A549 (cell line): Measurements from ENCODE around the gene MANSC1. TPM values are rescaled to one million over a fixed set of nuclear protein-coding genes. Genes with fewer than 3 reads are reported as not detected.

Source experiments
- ATAC-seq, 2 experiments: fragments of 200-7000 bp in 1 of 2; fragments of >200 bp in 1 of 2; cut with Nextera tagmentation in 1 of 2; cut with Tn5 transposase in 1 of 2; 3 replicates each; pipeline versions ENCODE4 v1.8.0 to v1.9.1; 2018 to 2020; ENCODE audit warnings: mild to moderate bottlenecking in 1 of 2, moderate library complexity in 1 of 2
- CTCF ChIA-PET: fragments of 300-600 bp; sonication (Branson Sonifier 250); formaldehyde crosslinking; extraction: SDS; loops from one replicate; lab custom pipeline; 2021; ENCODE audit warnings: antibody characterized with exemption, inconsistent platforms; lab: Yijun Ruan, JAX
- POLR2A ChIA-PET: fragments of 350-600 bp; formaldehyde crosslinking; extraction: SDS; loops from one replicate; lab custom pipeline; 2021; ENCODE audit warnings: antibody characterized with exemption, inconsistent platforms; lab: Yijun Ruan, JAX
- DNase-seq, 2 experiments: peaks; one replicate each; pipeline versions ENCODE4 v3.0.0 to v3.0.0-alpha.2; 2011 to 2016; ENCODE audit warnings: low read depth in 1 of 2, low spot score in 1 of 2
- FAIRE-seq: peaks from 2 replicates; lab custom pipeline; 2011; peaks lifted over from hg19 to GRCh38; lab: Jason Lieb, UNC
- H3K27ac ChIP-seq, 2 experiments: fragments of >200 bp; sonication (Bioruptor Twin); formaldehyde crosslinking; 3 replicates each; pipeline ENCODE4 v1.5.1; 2016 to 2017
- H3K4me1 ChIP-seq: fragments of >200 bp; sonication (Bioruptor Twin); formaldehyde crosslinking; 3 replicates; pipeline ENCODE4 v1.6.1; 2016
- H3K4me2 ChIP-seq: fragments of >200 bp; sonication (Bioruptor Twin); formaldehyde crosslinking; 3 replicates; pipeline ENCODE4 v1.6.1; 2016
- H3K4me3 ChIP-seq: fragments of >200 bp; sonication (Bioruptor Twin); formaldehyde crosslinking; 3 replicates; pipeline ENCODE4 v1.5.1; 2016
- H3K9me3 ChIP-seq: fragments of >200 bp; sonication (Bioruptor Twin); formaldehyde crosslinking; 3 replicates; pipeline ENCODE4 v1.6.1; 2016
- BHLHE40 ChIP-seq: IDR thresholded peaks from 2 replicates; pipeline ENCODE4 v1.6.1; 2012; ENCODE audit warnings: low read depth, low read length, inconsistent platforms
- CEBPB ChIP-seq, 2 experiments: fragments of >200 bp in 1 of 2; sonication (Bioruptor Twin) in 1 of 2; formaldehyde crosslinking in 1 of 2; IDR thresholded peaks; 2 replicates each; pipeline ENCODE4 v1.6.1; 2012 to 2016
- CHD4 ChIP-seq: fragments of 200-600 bp; sonication (generic); IDR thresholded peaks from 2 replicates; pipeline ENCODE4 v1.6.1; 2016; ENCODE audit warnings: antibody characterized with exemption, mild to moderate bottlenecking, borderline replicate concordance
- EHF ChIP-seq: fragments of 250-450 bp; sonication (Bioruptor Pico); IDR thresholded peaks from 2 replicates; pipeline ENCODE4 v1.5.0; 2020; ENCODE audit warnings: mild to moderate bottlenecking
- EHMT2 ChIP-seq: fragments of 200-600 bp; sonication (generic); IDR thresholded peaks from 2 replicates; pipeline ENCODE4 v1.6.1; 2016; ENCODE audit warnings: antibody characterized with exemption, low read depth, mild to moderate bottlenecking, moderate library complexity
- ESRRA ChIP-seq: fragments of 150-350 bp; IDR thresholded peaks from 2 replicates; pipeline ENCODE4 v1.6.1; 2014; ENCODE audit warnings: mild to moderate bottlenecking, low read length, borderline replicate concordance
- FOSB ChIP-seq: fragments of 250-450 bp; sonication (Bioruptor Pico); IDR thresholded peaks from 2 replicates; pipeline ENCODE4 v1.5.0; 2020; ENCODE audit warnings: mild to moderate bottlenecking, moderate library complexity
- HDAC2 ChIP-seq: fragments of 200-600 bp; sonication (generic); IDR thresholded peaks from 2 replicates; pipeline ENCODE4 v1.6.1; 2016
- HEYL ChIP-seq: fragments of 250-450 bp; sonication (Bioruptor Pico); IDR thresholded peaks from 2 replicates; pipeline ENCODE4 v1.8.0; 2021; ENCODE audit warnings: mild to moderate bottlenecking, moderate library complexity
- HOXA7 ChIP-seq: fragments of 250-450 bp; sonication (Bioruptor Pico); IDR thresholded peaks from 2 replicates; pipeline ENCODE4 v1.5.0; 2020; ENCODE audit warnings: mild to moderate bottlenecking, moderate library complexity
- HOXB13 ChIP-seq: fragments of 250-450 bp; sonication (Bioruptor Pico); IDR thresholded peaks from 2 replicates; pipeline ENCODE4 v1.5.0; 2020; ENCODE audit warnings: low read depth, mild to moderate bottlenecking, moderate library complexity
- HOXB5 ChIP-seq: fragments of 250-450 bp; sonication (Bioruptor Pico); IDR thresholded peaks from 2 replicates; pipeline ENCODE4 v1.5.0; 2020; ENCODE audit warnings: mild to moderate bottlenecking, moderate library complexity
- KDM1A ChIP-seq: fragments of 200-600 bp; sonication (generic); IDR thresholded peaks from 2 replicates; pipeline ENCODE4 v1.6.1; 2016; ENCODE audit warnings: low read depth, mild to moderate bottlenecking
- NFE2L2 ChIP-seq: fragments of 150-350 bp; conservative IDR thresholded peaks from 2 replicates; pipeline ENCODE4 v1.6.1; 2014; ENCODE audit warnings: low read length
- PHF8 ChIP-seq: fragments of 200-600 bp; sonication (generic); IDR thresholded peaks from 2 replicates; pipeline ENCODE4 v1.6.1; 2016; ENCODE audit warnings: low read depth, mild to moderate bottlenecking, antibody characterized with exemption, moderate library complexity, borderline replicate concordance
- POLR2A ChIP-seq: IDR thresholded peaks from 2 replicates; pipeline ENCODE4 v1.6.1; 2012; ENCODE audit warnings: mild to moderate bottlenecking, low read length
- RAD21 ChIP-seq, 2 experiments: fragments of >200 bp in 1 of 2; sonication (Bioruptor Twin) in 1 of 2; formaldehyde crosslinking in 1 of 2; IDR thresholded peaks in 1 of 2; conservative IDR thresholded peaks in 1 of 2; 2 replicates in 1 of 2; 3 replicates in 1 of 2; pipeline ENCODE4 v1.6.1; 2012 to 2018; ENCODE audit warnings: inconsistent platforms in 1 of 2
- RARB ChIP-seq: fragments of 250-450 bp; sonication (Bioruptor Pico); IDR thresholded peaks from 2 replicates; pipeline ENCODE4 v1.8.0; 2021; ENCODE audit warnings: mild to moderate bottlenecking, moderate library complexity
- RNF2 ChIP-seq: fragments of 200-600 bp; sonication (generic); IDR thresholded peaks from 2 replicates; pipeline ENCODE4 v1.6.1; 2016; ENCODE audit warnings: low read depth, mild to moderate bottlenecking, antibody characterized with exemption, moderate library complexity, borderline replicate concordance
- SMC3 ChIP-seq: fragments of >200 bp; sonication (Bioruptor Twin); formaldehyde crosslinking; IDR thresholded peaks from 3 replicates; pipeline ENCODE4 v1.6.1; 2018; ENCODE audit warnings: inconsistent platforms
- SREBF2 ChIP-seq: fragments of 450-650 bp; IDR thresholded peaks from 2 replicates; pipeline ENCODE4 v1.6.1; 2014; ENCODE audit warnings: mild to moderate bottlenecking, moderate library complexity
- ZC3H11A ChIP-seq: fragments of 450-650 bp; IDR thresholded peaks from 2 replicates; pipeline ENCODE4 v1.6.1; 2014; ENCODE audit warnings: antibody characterized with exemption, mild to moderate bottlenecking
- ZFP36 ChIP-seq: fragments of 450-650 bp; IDR thresholded peaks from 2 replicates; pipeline ENCODE4 v1.6.1; 2014; ENCODE audit warnings: borderline replicate concordance; ENCODE audit not compliant: partially characterized antibody
- WGBS: methylation state at CpG from one replicate; pipeline ENCODE4 v1.1.6; 2017; ENCODE audit errors: missing lambda C conversion rate; 5-methylcytosine and 5-hydroxymethylcytosine counted together
- polyA plus RNA-seq, 4 experiments: library from polyadenylated mRNA; depleted of rRNA in 3 of 4; stranded (reverse); fragments of >200 nt; fragmentation: RNase III in 1 of 4; extraction: RNeasy Plus Mini Kit Qiagen cat#74134 plus additional on column Dnase treatment in 1 of 4; gene quantifications; 2 replicates in 3 of 4; 3 replicates in 1 of 4; pipeline ENCODE4 v1.2.3, GENCODE V29; 2011 to 2017
- TF ChIP-seq, protein P1 (sequence below): fragments of >200 bp; sonication (Bioruptor Twin); formaldehyde crosslinking; IDR thresholded peaks from 3 replicates; pipeline ENCODE4 v1.6.1; 2016
- TF ChIP-seq, protein P2 (sequence below): fragments of >200 bp; sonication (Bioruptor Twin); formaldehyde crosslinking; IDR thresholded peaks from 2 replicates; pipeline ENCODE4 v1.6.1; 2016
- TF ChIP-seq, protein P3 (sequence below): IDR thresholded peaks from 2 replicates; pipeline ENCODE4 v1.6.1; 2012; ENCODE audit warnings: low read depth, borderline replicate concordance

MANSC1 gene
- polyA plus RNA-seq, 2 of the 4 experiments (the other 2 are of a cell fraction) = 3.7 to 3.9 TPM

DNA sequence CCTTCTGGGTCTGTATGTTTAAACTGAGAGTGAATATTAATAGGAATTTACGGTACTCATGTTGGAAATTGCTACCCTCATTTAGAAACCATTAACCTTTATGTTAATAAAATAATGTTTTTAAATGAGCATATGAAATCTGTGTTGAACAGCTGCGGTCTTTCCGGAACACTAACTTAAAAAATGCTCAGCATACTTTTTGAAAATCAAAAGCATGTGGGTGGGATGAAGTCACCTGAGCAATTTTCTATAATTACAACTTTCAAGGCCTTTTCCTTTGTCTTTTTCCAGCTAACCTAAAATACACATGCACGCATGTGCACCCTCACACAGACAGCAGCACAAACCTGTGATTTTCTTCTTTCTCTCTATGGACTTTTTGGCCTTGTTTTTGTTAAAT, 46.7 kb upstream of the MANSC1 start:
- Histone ChIP-seq H3K4me3 (no peak overlapping the region), H3K27ac (peak overlapping the region; percentile 77 to 82), H3K4me2 (peak overlapping the region; percentile 63), H3K4me1 (peaks cover 40% of the 10 kb centered on the region), H3K9me3 (no peaks in the 10 kb centered on the region)
- no peak for FAIRE-seq
- no peak for DNase-seq
- ATAC-seq = no peak
- CTCF ChIA-PET = interaction anchor here (1.0 to 3.5 kb wide), 3 partner anchors 10 to 39 kb away, joined by 5 to 8 read pairs (median 8); no protein-coding TSS in a partner anchor
- WGBS = 91% methylated on average over 4 of the region's 4 CpGs
- POLR2A ChIA-PET = no interaction called here
- TF ChIP-seq HDAC2 (no peak), HEYL (CRISPR knock-in tag) (no peak), ESRRA (no peak), CHD4 (no peak), POLR2A (no peak)
- TF ChIP-seq, all 56 proteins: peak for 0

DNA sequence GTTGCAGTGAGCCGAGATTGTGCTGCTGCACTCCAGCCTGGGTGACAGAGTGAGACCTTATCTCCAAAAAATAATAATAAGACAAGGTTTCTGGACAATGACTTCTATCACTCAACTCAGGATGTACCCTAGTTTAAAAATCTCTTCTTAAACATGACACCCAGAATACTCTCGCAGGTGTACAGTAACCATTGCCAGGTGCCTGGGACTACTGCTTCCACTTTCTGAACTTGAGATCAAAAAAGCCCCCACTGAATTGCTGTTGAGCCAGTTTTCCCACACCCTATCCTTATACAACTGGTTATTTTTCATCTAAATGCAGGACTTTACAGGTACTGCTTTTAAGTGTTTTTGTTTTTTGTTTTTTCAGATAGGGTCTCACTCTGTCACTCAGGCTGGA, 43.1 kb upstream of the MANSC1 start:
- POLR2A ChIA-PET = no interaction called here
- Histone ChIP-seq H3K9me3 (no peaks in the 10 kb centered on the region), H3K4me2 (no peak overlapping the region), H3K27ac (peak overlapping the region in 1 of 2 experiments; percentile 30; a peak in 2 of 6 replicates), H3K4me1 (peaks cover 20% of the 10 kb centered on the region), H3K4me3 (no peak overlapping the region)
- TF ChIP-seq CHD4 (no peak), RNF2 (no peak), HOXB13 (no peak), SMC3 (no peak), FOSB (CRISPR knock-in tag) (no peak), EHF (CRISPR knock-in tag) (no peak), BHLHE40 (no peak), SREBF2 (no peak), PHF8 (no peak), HDAC2 (no peak), ZC3H11A (no peak), HOXA7 (CRISPR knock-in tag) (no peak), KDM1A (no peak)
- TF ChIP-seq, protein P1, sequence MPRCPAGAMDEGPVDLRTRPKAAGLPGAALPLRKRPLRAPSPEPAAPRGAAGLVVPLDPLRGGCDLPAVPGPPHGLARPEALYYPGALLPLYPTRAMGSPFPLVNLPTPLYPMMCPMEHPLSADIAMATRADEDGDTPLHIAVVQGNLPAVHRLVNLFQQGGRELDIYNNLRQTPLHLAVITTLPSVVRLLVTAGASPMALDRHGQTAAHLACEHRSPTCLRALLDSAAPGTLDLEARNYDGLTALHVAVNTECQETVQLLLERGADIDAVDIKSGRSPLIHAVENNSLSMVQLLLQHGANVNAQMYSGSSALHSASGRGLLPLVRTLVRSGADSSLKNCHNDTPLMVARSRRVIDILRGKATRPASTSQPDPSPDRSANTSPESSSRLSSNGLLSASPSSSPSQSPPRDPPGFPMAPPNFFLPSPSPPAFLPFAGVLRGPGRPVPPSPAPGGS = no peak
- WGBS = 95% methylated on average over 2 of the region's 2 CpGs
- ATAC-seq = no peak
- no peak for DNase-seq
- CTCF ChIA-PET = interaction anchor here (0.8 kb wide), 1 partner anchor 16 kb away, joined by 4 read pairs; no protein-coding TSS in a partner anchor
- no peak for FAIRE-seq

DNA sequence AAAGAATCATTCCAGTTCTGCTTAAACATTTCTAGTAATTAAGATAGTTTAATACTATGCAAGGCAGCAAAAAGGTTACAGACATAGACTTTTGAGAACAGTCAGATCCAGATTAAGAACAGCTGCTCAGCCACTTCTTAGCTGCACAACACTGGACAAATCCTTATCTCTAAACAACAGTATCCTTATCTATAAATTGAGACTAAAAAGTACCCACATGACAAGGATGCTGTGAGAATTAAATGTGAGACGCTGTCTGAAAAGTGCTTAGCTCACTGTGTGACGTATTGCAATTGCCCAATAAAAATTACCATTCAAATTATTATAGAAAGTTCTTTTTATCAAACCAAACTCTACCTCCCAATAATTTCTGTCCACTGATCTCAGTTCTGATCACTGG, 42.4 kb upstream of the MANSC1 start:
- WGBS = 89% methylated on average over 2 of the region's 2 CpGs
- H3K4me1 ChIP-seq = peaks cover 22% of the 10 kb centered on the region
- no peaks in the 10 kb centered on the region for H3K9me3 ChIP-seq
- DNase-seq = no peak
- ATAC-seq = no peak
- H3K27ac ChIP-seq = peak overlapping the region; percentile 10 to 14; a peak in 2 of 6 replicates
- no peak for TF ChIP-seq FOSB (CRISPR knock-in tag)
- TF ChIP-seq, protein P2, sequence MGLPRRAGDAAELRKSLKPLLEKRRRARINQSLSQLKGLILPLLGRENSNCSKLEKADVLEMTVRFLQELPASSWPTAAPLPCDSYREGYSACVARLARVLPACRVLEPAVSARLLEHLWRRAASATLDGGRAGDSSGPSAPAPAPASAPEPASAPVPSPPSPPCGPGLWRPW = no peak
- TF ChIP-seq ZFP36 = no peak
- TF ChIP-seq, protein P1 = no peak
- no peak for TF ChIP-seq RARB (CRISPR knock-in tag)
- no peak for TF ChIP-seq RAD21 (conservative IDR thresholded peaks at IDR 0.05 in 1 of 2, IDR thresholded peaks at IDR 0.05 in 1 of 2)
- no peak for TF ChIP-seq HOXB5 (CRISPR knock-in tag)
- TF ChIP-seq NFE2L2 = no peak
- TF ChIP-seq, protein P3, sequence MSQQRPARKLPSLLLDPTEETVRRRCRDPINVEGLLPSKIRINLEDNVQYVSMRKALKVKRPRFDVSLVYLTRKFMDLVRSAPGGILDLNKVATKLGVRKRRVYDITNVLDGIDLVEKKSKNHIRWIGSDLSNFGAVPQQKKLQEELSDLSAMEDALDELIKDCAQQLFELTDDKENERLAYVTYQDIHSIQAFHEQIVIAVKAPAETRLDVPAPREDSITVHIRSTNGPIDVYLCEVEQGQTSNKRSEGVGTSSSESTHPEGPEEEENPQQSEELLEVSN = no peak
- no peak for TF ChIP-seq BHLHE40
- TF ChIP-seq HEYL (CRISPR knock-in tag) = no peak
- no peak for TF ChIP-seq CEBPB (IDR thresholded peaks at IDR 0.05)
- TF ChIP-seq EHMT2 = no peak
- no peak for TF ChIP-seq KDM1A
- ChIA-PET POLR2A (no interaction called here), CTCF (interaction anchor here (0.8 to 1.0 kb wide), 2 partner anchors 15 to 216 kb away, joined by 3 to 4 read pairs; no protein-coding TSS in a partner anchor)
- no peak for FAIRE-seq
- H3K4me3 ChIP-seq = no peak overlapping the region
- H3K4me2 ChIP-seq = no peak overlapping the region
